Stimulated activated CD4-positive, alpha-beta T cell treated with anti-CD3 and anti-CD28 coated beads, TNF-alpha, amount 100 ng/mL, for 4 hours (primary cell): ENCODE data around the gene DPF3.

Experiments used
- DNase-seq, 3 experiments: peaks; one replicate each; pipeline ENCODE4 v3.0.0-alpha.2; 2020; ENCODE audit warnings: low read depth in 3 of 3

DPF3 gene

DNA sequence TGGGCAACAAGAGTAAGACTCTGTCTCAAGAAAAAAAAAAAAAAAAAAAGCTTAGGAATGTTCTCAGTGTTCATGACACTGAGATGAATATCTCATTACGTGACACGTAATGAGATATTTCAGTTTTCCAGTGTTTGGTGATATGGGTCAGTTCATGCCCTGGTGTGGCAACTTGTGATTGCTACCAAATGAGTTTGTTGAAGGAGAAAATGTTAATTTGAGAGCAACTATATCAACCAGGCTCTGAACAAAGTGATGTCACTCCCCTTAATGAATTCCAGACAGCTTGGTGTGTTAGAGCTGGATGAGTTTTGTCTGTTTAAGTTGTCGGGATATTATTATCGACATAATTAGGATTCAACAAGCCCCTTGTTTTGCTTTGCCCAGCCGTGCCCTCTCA lies 211.7 kb downstream of the DPF3 start:
- DNase-seq: no peak

DNA sequence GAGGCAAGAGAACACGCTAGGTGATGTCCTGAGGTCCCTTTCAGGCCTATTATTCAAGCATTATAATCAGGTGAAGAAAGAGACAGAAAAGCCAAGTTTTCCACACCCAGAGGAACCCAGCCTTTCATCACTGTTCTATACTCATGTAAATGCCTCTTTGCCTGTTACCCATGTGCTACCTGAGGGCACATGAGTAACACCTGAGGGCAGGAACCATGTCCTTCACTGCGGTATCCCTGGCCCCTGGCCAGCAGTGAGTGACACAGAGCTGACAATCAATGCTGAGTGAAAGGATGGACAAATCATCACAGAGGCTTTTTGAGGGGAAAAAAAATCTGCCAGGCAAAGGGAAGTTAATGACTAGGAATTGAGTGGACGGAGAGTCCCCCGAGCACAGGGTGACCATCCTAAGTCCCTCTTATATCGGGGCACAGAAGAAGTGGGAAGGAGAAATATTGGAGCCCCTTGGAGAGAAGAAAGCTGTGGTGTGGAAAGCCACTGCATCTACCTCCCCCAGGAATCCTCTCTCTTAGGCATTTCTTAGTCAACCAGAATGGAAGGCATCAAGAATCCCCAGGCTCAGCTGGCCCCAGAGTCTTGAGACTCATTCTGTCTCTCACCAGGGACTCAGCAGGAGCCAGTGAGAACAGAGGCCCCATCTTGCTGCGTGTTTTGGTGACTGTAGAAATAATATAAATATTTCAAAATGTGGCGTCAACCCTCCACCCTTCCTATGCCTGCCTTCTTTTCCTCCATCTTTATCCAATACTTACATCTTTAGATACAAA lies 212.9 kb downstream of the DPF3 start:
- DNase-seq: no peak

DNA sequence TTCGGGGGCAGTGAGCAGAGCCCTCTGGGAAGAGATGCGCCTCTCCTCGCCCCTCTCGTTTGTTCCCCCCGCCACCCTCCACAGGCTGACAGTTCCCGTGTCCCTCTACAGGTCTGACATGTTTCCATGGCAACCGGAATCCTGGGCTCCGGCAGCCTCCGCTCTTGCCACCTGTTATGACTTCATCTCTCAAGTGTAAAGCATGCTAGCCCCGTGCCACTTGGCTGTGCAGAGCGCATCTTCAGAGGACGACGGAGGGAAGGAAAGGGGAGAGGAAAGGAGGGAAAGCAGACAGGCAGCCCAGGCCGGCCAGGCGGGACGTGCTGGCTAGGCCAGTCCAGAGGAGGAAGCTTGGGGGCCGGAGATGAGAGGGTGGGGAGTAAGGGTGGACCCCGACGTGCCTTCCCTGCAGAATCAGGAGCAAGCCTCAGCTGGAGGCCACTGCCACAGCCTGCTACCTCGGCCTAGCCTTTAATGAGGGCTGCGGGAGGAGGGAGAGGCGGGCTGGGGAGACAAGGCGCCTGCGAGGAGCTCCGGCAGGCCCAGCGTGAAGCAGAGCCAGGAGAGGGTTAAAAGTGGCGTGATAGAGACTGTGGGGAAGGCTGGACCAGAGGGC lies 214.3 kb downstream of the DPF3 start:
- no peak for DNase-seq

DNA sequence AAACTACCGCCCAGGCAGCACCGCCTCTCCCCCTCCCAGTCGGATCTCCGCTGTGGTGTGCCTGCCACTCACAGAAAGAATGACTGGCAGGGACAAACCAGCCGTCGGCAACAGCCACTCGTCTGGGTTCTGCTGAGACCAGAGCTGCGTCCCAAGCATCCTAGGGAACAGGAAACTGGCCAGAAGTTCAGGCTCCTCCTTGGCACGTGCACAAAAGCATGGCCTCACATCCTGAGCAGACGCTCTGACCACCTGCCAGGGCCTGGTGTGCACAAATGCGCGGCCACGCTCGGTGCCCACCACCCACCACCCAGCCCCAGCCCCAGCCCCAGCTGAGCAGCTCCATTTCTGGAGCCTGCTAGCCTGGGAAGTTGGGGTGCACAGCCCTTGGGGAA lies 214.8 kb downstream of the DPF3 start:
- no peak for DNase-seq

DNA sequence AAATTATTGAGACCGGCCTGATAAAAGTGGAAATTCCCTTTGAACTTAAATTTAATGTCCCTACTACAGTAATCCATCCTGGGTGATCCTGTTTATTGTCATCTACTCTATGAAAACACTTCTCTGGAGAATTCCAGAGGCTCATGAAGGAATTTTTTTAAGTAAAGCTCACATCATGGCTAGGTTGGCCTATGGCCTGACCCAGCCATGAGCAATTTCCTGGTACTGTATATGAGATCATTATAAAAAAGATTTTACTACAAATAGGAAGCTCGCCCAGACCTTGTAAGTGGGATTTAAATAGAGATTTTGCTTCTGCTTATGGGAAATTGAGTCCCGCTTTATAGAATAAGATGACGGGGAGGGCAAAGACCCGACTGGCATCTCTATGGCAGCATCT lies 215.5 kb downstream of the DPF3 start:
- no peak for DNase-seq

DNA sequence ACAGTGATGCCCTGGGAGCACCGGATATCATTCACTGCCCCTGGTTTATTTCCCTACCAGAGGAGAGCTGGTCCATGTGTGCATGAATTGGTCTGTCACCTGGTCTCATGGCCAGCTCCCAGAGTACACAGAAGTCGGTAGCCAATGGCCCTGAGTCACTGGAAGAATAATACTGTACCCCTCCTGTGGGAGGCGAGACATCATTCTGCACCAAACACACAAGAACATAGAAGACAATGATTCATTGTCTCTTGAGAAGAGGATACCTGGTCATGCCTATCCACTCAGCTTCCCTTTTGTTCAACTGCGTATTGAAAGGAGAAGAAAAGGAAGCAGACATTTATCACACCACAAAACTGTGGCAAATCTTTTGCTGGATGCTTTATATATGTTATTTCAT lies 216.2 kb downstream of the DPF3 start:
- no peak for DNase-seq

DNA sequence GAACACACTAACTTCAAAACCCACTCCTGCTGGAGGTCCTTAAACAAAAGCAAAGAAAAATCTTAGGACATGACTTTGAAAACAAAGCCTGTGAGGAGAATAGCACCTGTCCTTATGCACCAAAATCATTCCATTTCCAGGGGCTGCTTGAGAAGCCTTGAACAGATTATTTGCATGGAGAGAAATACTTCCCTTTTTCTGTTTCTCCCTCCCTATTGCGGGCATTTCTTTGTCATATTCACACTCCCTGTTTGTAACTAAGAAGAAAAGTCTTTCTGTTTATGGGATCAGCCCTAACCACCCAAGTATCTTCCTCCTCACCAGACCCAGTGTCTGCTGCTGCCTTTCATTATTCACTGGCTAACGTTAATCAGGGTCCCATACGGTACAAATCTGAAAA lies 218.8 kb downstream of the DPF3 start:
- DNase-seq: no peak

DNA sequence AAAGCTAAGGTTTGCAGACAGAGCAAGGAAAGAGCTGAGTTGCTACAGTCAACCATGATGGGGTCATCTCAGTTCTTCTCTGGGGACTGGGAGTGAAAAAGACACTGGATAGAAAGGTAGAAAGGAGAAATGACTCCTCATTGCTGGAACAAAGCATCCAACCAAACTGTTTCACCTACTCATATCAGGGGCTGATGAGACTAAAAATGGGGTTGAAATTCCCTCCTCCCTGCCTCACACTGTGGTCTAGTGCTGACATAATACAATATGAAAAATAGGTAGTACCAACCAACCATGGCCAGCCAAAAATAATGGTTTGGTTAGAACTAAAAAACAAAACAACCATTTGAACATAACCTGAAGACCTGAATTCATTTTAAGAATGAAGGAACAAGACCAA lies 220.7 kb downstream of the DPF3 start:
- no peak for DNase-seq

DNA sequence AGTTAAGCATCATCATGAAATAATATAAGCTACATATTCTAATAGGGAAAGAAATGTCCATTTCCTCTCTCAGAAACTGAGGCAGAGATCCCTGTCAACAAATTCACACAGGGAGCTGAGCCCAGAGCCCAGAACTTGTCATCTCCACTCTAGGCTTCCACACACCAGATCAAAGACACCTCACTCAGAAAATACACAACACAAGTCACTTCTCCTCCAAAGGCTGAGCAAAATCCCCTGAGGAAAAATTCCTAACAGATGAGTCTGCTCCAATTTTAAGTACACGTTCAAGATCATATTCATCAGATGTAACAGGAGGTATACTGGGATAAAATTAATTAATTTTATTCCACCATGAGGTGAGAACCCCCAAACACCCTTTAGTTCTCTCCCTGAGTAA lies 227.3 kb downstream of the DPF3 start:
- no peak for DNase-seq

DNA sequence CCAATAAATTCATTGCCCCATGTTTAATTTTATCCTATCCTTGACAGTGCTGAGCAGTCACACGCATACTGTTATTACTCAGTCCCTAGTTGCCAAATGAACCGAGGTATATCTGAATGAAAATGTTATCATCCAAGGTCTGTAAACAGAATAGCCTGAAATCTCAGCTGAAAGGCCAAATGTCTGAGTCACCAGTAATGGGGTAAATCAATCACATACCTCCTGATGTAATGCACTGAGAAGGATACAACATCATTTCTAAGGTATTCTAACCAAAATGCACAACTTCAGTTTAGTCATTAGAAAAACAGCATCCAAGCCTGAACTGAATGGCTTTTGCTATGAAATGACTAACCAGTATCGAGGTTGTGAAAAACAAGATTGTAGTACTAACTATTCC lies 228.6 kb downstream of the DPF3 start:
- no peak for DNase-seq

DNA sequence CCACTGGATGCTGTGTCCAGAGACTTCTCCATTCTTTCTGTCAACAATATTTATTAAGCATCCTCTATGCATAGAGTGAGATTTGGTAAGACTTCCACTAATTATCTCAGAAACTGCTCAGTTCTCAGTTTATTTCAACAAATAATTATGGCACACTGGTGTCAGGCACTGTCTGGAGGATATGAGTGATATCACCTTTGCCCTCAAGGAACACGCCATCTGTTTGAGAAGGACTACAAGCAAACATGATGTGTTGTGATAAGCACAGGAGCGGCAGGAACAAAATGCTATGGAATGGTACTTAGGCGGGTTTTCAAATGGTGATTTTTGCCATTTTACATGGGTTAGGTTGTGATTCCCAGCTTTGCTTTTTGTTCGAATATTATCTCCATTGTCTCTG lies 229.2 kb downstream of the DPF3 start:
- DNase-seq: no peak

DNA sequence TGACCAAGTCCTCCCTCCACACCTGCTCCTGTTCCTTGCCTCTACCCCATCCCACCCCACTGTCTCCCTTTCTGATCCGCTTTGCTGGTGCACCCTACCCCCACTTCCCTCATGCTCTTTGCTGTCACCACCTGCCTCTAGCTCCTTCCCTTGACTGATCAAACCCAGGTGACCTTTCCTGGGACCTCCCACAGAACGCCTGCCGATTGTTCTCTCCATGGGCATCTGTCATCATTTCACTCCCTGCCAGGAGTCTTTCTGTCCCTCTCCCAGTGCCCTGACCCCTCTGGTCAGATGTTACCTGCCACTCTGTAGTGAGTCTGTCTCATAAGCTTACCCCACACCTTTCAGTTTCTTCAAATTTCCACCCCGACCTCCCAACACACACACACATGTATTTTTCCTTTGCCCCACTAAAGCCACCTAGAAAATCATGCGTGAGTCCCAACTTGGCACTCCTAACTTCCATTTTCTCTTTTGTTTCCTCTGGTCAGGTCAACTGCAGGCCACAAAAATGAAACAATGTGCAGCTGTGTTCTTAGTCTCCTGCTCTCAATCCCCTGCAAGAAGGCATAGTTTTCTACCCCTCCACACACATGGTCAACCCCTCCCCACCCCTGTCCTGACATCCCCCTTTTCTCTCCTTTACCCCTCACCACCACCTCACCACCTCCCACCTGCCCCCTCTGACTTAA lies 229.8 kb downstream of the DPF3 start:
- no peak for DNase-seq

DNA sequence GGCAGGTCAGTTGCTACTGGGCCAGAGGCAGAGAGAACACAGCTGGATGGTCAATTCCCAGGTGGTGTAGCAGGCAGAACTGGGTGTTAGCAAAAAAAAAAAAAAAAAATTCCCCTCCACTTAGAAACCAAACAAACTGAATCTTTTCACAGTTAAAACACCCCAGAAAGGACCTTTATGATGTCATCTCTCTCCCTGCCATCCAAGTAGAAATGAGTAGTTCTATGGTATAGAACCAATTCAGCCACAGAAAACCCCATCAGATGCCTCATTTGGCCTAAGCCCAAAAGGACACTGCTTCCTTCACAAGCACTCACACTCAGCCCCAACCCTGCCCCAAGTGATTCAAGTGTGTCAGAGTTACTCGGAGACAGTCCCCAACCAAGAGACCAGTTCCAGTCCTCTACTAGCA lies 230.8 kb downstream of the DPF3 start:
- no peak for DNase-seq

DNA sequence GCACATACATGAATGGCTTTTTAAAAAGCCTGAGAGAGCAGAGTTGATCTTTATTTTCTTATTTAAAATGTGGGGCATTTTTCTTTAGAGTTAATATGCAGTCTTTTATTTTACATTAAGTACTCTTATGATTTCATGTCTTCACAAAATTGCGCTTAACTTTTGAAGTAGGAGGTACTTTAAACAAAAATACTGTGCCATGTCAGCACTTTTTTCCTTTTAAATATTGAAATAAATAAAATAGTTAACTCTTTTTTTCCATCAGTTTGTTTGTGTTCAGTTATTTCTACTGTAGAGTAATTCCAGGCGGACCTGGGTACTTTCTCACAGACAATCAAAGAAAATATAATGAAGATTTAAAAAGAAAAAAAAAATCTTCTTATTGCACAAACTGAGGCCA lies 231.7 kb downstream of the DPF3 start:
- DNase-seq: no peak

DNA sequence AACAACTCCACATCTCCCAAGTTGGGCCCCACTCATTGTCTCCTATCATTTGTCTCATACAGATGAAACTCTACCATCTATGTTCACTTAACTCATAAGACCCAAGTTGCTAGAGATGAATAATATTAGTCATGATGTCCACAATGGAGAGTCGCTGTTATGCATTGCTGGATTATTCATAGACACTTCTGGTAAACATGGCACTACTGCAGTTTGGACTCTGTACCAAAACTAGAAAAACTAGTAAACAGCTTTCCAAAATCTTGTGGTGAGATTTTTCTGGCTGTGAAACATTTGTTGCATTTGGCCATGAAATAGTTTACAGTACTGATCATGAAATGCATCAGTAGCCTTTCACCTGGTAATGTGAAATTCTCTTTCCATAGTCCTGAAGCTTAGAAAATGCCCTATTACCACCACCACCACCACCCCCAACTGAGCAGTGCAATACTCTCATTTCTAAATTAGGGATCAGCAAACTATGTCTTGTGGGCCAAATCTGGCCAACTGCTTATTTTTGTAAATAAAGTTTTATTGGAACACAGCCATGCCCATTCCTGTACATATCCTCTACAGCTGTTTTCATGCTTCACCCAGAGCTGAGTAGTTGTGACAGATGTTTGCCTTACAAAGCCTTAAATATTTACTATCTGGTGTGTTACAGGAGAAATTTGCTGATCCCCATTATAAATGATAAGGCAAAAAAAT lies 236.5 kb downstream of the DPF3 start:
- no peak for DNase-seq

DNA sequence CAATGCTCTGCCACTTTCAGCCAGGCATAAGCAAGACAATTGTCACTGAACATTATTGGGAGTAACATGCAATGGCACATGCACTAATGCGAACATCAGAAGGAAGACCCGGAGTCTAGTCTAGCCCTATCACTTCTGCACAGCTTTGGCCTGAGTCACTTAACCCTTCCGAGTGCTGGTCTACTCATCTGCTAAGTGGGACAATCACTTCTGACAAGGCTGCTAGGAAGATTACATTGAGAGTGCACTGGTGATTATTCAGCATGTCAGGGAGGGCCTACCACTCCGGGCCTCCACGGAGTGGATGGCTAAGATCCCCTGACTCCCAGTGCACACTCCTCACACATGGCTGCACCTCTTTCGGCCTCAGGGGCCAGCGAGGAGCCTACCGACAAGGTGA lies 240.9 kb downstream of the DPF3 start:
- no peak for DNase-seq

DNA sequence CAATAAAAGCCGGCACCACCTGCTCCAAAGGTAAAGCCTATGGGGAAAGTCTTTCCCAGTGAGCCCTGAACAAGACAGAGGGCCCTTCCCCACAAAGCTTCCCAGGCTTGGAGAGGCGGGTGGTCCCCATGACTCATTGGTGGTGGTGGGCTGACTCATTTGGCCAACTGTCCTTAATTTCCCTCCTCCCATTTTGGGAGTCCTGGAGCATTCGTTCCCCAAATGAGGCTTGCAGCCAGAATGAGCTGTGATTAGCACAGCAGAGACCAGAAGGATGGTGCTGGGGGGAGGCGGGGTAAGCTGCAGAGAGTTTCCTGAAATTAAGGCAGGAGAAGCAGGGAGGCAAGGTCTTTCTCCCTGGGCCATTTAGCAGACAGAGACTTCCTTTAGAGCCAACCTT lies 241.7 kb downstream of the DPF3 start:
- DNase-seq: no peak

DNA sequence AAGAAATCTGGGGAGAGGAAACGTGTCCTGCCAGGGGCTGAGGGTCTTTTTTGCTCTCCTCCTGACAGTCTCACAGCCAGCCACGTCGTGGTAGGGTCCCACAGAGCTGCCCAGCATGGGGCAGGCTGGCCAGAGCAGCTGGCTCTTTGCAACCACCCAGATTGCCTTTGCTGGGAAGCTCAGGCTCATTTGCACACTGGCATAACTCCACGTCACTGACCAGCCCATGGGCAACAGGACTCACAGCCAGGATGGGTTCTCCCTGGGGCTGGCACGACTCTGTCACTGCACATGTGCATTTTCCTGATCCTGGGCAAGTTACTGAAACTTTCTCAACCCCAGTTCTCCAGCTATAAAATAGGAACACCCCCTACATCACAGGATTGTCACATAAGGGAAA lies 242.2 kb downstream of the DPF3 start:
- DNase-seq: no peak

DNA sequence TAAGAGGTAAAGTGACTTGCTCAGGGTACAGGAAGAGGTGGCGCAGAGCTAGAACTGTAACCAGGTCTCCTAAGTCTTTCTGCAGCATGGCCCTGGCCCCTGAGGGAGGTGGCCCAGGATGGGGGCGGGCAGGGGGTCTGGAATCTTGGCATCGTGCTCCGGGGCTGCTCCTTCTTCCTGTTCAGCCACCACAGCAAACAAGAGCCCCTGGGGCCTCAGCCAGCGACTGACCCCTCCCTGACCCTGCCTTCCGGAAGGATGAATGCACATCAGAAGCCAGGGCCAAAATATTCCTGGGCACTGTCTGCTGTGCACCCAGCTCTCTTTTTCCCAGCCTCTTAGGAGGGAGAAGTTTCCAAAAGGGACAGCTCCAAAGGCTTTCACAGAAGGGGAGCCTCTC lies 242.8 kb downstream of the DPF3 start:
- no peak for DNase-seq

DNA sequence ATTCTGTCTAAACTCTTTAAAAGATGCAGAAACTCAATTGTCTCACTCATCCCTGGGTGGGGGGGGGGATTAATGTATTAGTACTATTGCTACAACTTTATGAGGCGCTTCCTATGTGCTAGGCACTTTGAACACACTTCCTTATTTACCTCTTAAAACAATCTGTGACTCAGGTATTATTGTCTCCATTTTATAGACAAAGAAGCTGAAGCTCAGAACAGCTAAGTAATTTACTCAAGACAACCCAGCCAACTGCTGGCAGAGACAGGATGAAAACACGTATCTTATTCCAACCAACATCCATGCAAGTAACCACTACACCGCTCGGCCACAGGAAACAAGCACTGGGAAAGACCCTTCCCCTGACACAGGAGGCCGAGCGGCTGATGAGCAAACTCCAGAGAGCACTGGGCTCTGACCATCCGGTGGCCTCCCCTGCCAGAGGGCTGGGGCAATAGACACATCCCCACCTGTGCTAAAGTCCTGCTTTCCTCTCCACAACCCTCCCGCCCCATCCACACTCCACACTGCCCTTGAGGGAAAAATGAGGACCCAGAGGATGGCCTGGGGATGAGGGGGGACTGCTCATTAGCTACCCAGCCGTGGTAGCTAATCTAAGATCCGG lies 244.2 kb downstream of the DPF3 start:
- DNase-seq: no peak

DNA sequence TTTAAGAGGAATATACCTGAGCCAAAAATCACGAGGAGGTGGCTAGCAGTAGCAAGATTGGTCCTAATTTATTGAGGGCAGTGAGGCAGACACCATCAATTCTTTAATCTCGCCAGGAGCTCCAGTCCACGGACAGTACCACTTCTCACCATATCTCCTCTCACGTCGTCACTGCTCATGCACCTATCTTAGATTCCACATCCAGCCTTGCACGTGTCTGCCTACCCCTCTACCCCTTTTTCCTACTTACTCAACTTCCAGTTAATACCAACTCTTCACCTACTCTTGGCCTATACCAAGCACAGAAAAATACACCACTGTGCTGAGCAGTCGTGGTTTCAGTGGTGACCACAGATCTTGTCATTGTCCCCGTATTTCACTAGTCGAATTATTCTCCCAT lies 246.1 kb downstream of the DPF3 start:
- no peak for DNase-seq

DNA sequence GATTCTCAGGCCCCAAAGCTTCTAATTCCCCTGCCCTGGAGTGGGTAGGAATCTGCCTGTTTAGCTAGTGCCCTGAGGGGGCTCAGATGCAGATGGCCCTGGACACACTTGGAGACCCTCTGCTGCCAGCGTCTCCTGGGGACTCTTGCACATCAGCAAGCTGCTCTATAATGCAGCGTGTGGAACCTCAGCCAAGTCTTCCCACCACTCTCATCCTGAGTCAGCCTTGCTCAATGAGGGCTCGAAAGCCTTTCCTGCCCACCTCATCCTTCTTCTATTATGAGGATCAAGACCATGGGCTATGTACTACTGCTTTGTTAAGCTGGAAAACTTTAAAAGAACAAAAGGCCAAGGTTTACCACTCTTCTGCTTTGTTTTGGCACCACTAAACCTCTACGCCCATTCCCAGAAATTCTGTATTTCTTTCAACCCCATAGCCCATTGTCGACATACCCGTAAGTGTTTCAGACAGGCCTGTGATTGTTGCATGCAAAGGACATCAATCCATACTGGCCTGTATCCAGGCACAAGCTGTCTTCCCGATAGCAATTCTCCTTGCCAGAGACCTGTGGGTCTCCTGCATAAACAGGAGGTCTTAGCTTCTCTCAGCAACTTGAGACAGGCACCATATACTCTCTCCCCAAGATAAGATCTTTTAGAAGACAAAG lies 246.9 kb downstream of the DPF3 start:
- DNase-seq: no peak
